ENCODE data around the gene SORCS1. TPM values are rescaled to one million over a fixed set of nuclear protein-coding genes. Genes with fewer than 3 reads are reported as not detected.

The SORCS1 gene
- total and polyA plus RNA-seq, 2 experiments from 2014 or later = 2.9 to 8.9 TPM

GRCh38 chr10:106765241-106765754, 399.2 kb downstream of the SORCS1 start:
- H3K27ac Mint-ChIP-seq = no peak overlapping the region
- H4K20me1 ChIP-seq (replicated peaks; ENCODE audit: insufficient read depth) = no peaks in the 10 kb centered on the region
- H3K4me1 Mint-ChIP-seq = peaks cover 24% of the 10 kb centered on the region
- peaks cover 8% of the 10 kb centered on the region; the same call in 1 of the 2 replicates for H3K4me1 ChIP-seq (ENCODE audit: insufficient read depth)
- no peak overlapping the region for H2AFZ ChIP-seq
- H3K27me3 ChIP-seq (ENCODE audit: insufficient read depth) = no peaks in the 10 kb centered on the region
- no peak overlapping the region for H3K27ac ChIP-seq (ENCODE audit: low read depth)
- peaks cover 2% of the 10 kb centered on the region for H3K27me3 Mint-ChIP-seq (ENCODE audit: insufficient read depth, low read depth, poor library complexity)
- H3K9me2 ChIP-seq (ENCODE audit: insufficient read depth) = no peaks in the 10 kb centered on the region
- H3K4me2 ChIP-seq = no peak overlapping the region
- H3F3A ChIP-seq (replicated peaks; ENCODE audit: low read depth) = no peaks in the 10 kb centered on the region
- peak; percentile 69 for ATAC-seq
- H3K4me3 ChIP-seq = no peak overlapping the region
- no peaks in the 10 kb centered on the region; the same call in 2 of the 3 replicates for H3K9me3 Mint-ChIP-seq
- no peak overlapping the region for H3K4me3 Mint-ChIP-seq
- no peaks in the 10 kb centered on the region for H3K79me2 ChIP-seq (replicated peaks; ENCODE audit: insufficient read depth)
- no peaks in the 10 kb centered on the region for H3K36me3 Mint-ChIP-seq (ENCODE audit: low read depth)
- no peaks in the 10 kb centered on the region for H3K36me3 ChIP-seq (ENCODE audit: insufficient read depth)
- peak; percentile 43 for DNase-seq (ENCODE audit: low spot score)
- TF ChIP-seq CTCF (conservative IDR thresholded peaks at IDR 0.05; ENCODE audit: low read depth in 2 of 2) (peak; percentile 47 to 58), ZNF331 (CRISPR knock-in tag; IDR thresholded peaks at IDR 0.05; ENCODE audit: low read depth) (no peak)

GRCh38 chr10:106764360-106764759, 400.1 kb downstream of the SORCS1 start:
- DNase-seq (ENCODE audit: low spot score) (no peak), ATAC-seq (no peak)
- H3K4me3 Mint-ChIP-seq = no peak overlapping the region

GRCh38 chr10:106761906-106762305, 402.6 kb downstream of the SORCS1 start:
- H3K27me3 Mint-ChIP-seq (ENCODE audit: insufficient read depth, low read depth, poor library complexity) = peaks cover 2% of the 10 kb centered on the region
- Histone ChIP-seq H2AFZ (no peak overlapping the region), H3K36me3 (ENCODE audit: insufficient read depth) (no peaks in the 10 kb centered on the region), H3K4me2 (no peak overlapping the region), H3K27ac (ENCODE audit: low read depth) (no peak overlapping the region), H3K4me3 (no peak overlapping the region), H3K79me2 (replicated peaks; ENCODE audit: insufficient read depth) (no peaks in the 10 kb centered on the region), H3K27me3 (ENCODE audit: insufficient read depth) (no peaks in the 10 kb centered on the region), H3K9me2 (ENCODE audit: insufficient read depth) (no peaks in the 10 kb centered on the region), H3F3A (replicated peaks; ENCODE audit: low read depth) (no peaks in the 10 kb centered on the region), H3K4me1 (ENCODE audit: insufficient read depth) (peaks cover 8% of the 10 kb centered on the region; the same call in 1 of the 2 replicates), H4K20me1 (replicated peaks; ENCODE audit: insufficient read depth) (no peaks in the 10 kb centered on the region)
- H3K4me1 Mint-ChIP-seq = peaks cover 15% of the 10 kb centered on the region
- no peaks in the 10 kb centered on the region for H3K9me3 Mint-ChIP-seq
- TF ChIP-seq POLR2AphosphoS5 (IDR thresholded peaks at IDR 0.05; ENCODE audit: low read depth) (no peak), REST (IDR thresholded peaks at IDR 0.05; ENCODE audit: unreplicated experiment) (no peak), CREB1 (CRISPR knock-in tag; IDR thresholded peaks at IDR 0.05; ENCODE audit: low read depth) (no peak)
- no peak overlapping the region for H3K27ac Mint-ChIP-seq
- H3K36me3 Mint-ChIP-seq (ENCODE audit: low read depth) = no peaks in the 10 kb centered on the region
- H3K4me3 Mint-ChIP-seq = no peak overlapping the region
- ATAC-seq = no peak
- DNase-seq (ENCODE audit: low spot score) = no peak

More at GRCh38 chr10:106764360-106764759, 400.1 kb downstream of the SORCS1 start:
- no peaks in the 10 kb centered on the region for H3K36me3 ChIP-seq (ENCODE audit: insufficient read depth)
- Mint-ChIP-seq H3K36me3 (ENCODE audit: low read depth) (no peaks in the 10 kb centered on the region), H3K27me3 (ENCODE audit: insufficient read depth, low read depth, poor library complexity) (peaks cover 2% of the 10 kb centered on the region), H3K4me1 (peaks cover 24% of the 10 kb centered on the region), H3K27ac (no peak overlapping the region), H3K9me3 (no peaks in the 10 kb centered on the region; the same call in 2 of the 3 replicates)
- H3K4me2 ChIP-seq = no peak overlapping the region
- TF ChIP-seq STAT1 (IDR thresholded peaks at IDR 0.05; ENCODE audit: unreplicated experiment) (no peak), EZH2 (IDR thresholded peaks at IDR 0.05; ENCODE audit: low read depth, unreplicated experiment) (no peak), CREB1 (CRISPR knock-in tag; IDR thresholded peaks at IDR 0.05; ENCODE audit: low read depth) (no peak), ZNF114 (CRISPR knock-in tag; IDR thresholded peaks at IDR 0.05) (no peak), EZH2phosphoT487 (IDR thresholded peaks at IDR 0.05; ENCODE audit: unreplicated experiment) (no peak)
- H3F3A ChIP-seq (replicated peaks; ENCODE audit: low read depth) = no peaks in the 10 kb centered on the region
- no peak overlapping the region for H3K27ac ChIP-seq (ENCODE audit: low read depth)
- H3K4me3 ChIP-seq = no peak overlapping the region
- H3K79me2 ChIP-seq (replicated peaks; ENCODE audit: insufficient read depth) = no peaks in the 10 kb centered on the region
- H2AFZ ChIP-seq = no peak overlapping the region
- no peaks in the 10 kb centered on the region for H3K27me3 ChIP-seq (ENCODE audit: insufficient read depth)
- H3K4me1 ChIP-seq (ENCODE audit: insufficient read depth) = peaks cover 8% of the 10 kb centered on the region; the same call in 1 of the 2 replicates
- no peaks in the 10 kb centered on the region for H3K9me2 ChIP-seq (ENCODE audit: insufficient read depth)
- no peaks in the 10 kb centered on the region for H4K20me1 ChIP-seq (replicated peaks; ENCODE audit: insufficient read depth)

All from GM23338 (cell line).